GM23338 (cell line): Measurements from ENCODE around the gene EYA3. TPM values are rescaled to one million over a fixed set of nuclear protein-coding genes. Genes with fewer than 3 reads are reported as not detected.

Source experiments
- ATAC-seq: fragments of 200-7000 bp; cut with Tn5 transposase; 3 replicates; pipeline ENCODE4 v1.9.1; 2020
- DNase-seq: peaks from one replicate; pipeline ENCODE4 v3.0.0-alpha.2; 2015; ENCODE audit warnings: low spot score
- H2AFZ ChIP-seq: fragments of 200-600 bp; sonication (generic); 2 replicates; pipeline ENCODE4 v1.8.0; 2016; ENCODE audit warnings: antibody characterized with exemption, mild to moderate bottlenecking, moderate library complexity
- H3F3A ChIP-seq: fragments of 200-600 bp; sonication (generic); replicated peaks from 2 replicates; pipeline ENCODE4 v1.8.0; 2017; ENCODE audit warnings: antibody characterized with exemption, mixed run types, low read depth
- H3K27ac ChIP-seq: fragments of 200-600 bp; sonication (generic); 2 replicates; pipeline ENCODE4 v1.6.1; 2016; ENCODE audit warnings: low read depth
- H3K27me3 ChIP-seq: fragments of 200-600 bp; sonication (generic); 2 replicates; pipeline ENCODE4 v1.8.0; 2016; ENCODE audit warnings: mild to moderate bottlenecking, mixed run types, moderate library complexity; ENCODE audit not compliant: insufficient read depth
- H3K36me3 ChIP-seq: fragments of 200-600 bp; sonication (generic); 2 replicates; pipeline ENCODE4 v1.8.0; 2016; ENCODE audit warnings: mild to moderate bottlenecking; ENCODE audit not compliant: insufficient read depth
- H3K4me1 ChIP-seq: fragments of 200-600 bp; sonication (generic); 2 replicates; pipeline ENCODE4 v1.8.0; 2016; ENCODE audit warnings: mild to moderate bottlenecking, moderate library complexity; ENCODE audit not compliant: insufficient read depth
- H3K4me2 ChIP-seq: fragments of 200-600 bp; sonication (generic); 2 replicates; pipeline ENCODE4 v1.7.1; 2017; ENCODE audit warnings: mixed run types
- H3K4me3 ChIP-seq: fragments of 200-600 bp; sonication (generic); 2 replicates; pipeline ENCODE4 v1.6.1; 2016; ENCODE audit warnings: mixed run types
- H3K79me2 ChIP-seq: fragments of 200-600 bp; sonication (generic); replicated peaks from 2 replicates; pipeline ENCODE4 v1.8.0; 2017; ENCODE audit warnings: mild to moderate bottlenecking; ENCODE audit not compliant: insufficient read depth
- H3K9me2 ChIP-seq: fragments of 200-600 bp; sonication (generic); 2 replicates; pipeline ENCODE4 v1.8.0; 2017; ENCODE audit not compliant: insufficient read depth
- H4K20me1 ChIP-seq: fragments of 200-600 bp; sonication (generic); replicated peaks from 2 replicates; pipeline ENCODE4 v1.8.0; 2017; ENCODE audit warnings: mild to moderate bottlenecking; ENCODE audit not compliant: insufficient read depth
- H3K27ac Mint-ChIP-seq: 2 replicates; pipeline ENCODE4 v1.8.0; 2020; ENCODE audit warnings: inconsistent platforms, mild to moderate bottlenecking, moderate library complexity, mixed read lengths
- H3K27me3 Mint-ChIP-seq: 3 replicates; pipeline ENCODE4 v1.8.0; 2022; ENCODE audit warnings: low read depth, mild to moderate bottlenecking, moderate library complexity, mixed read lengths, inconsistent platforms; ENCODE audit not compliant: insufficient read depth, poor library complexity
- H3K36me3 Mint-ChIP-seq: 3 replicates; pipeline ENCODE4 v1.8.0; 2021; ENCODE audit warnings: low read depth, mild to moderate bottlenecking, inconsistent platforms, moderate library complexity, mixed read lengths
- H3K4me1 Mint-ChIP-seq: 3 replicates; pipeline ENCODE4 v1.8.0; 2020; ENCODE audit warnings: mild to moderate bottlenecking, inconsistent platforms, mixed read lengths
- H3K4me3 Mint-ChIP-seq: 3 replicates; pipeline ENCODE4 v1.8.0; 2021; ENCODE audit warnings: moderate library complexity, mild to moderate bottlenecking, inconsistent platforms, mixed read lengths
- H3K9me3 Mint-ChIP-seq: 3 replicates; pipeline ENCODE4 v1.8.0; 2020; ENCODE audit warnings: moderate library complexity, mild to moderate bottlenecking, inconsistent platforms, mixed read lengths
- CREB1 ChIP-seq: fragments of 250-450 bp; sonication (Bioruptor Pico); IDR thresholded peaks from 2 replicates; pipeline ENCODE4 v1.5.0; 2020; ENCODE audit warnings: low read depth, mild to moderate bottlenecking, moderate library complexity
- CTCF ChIP-seq, 2 experiments: fragments of 200-600 bp in 1 of 2; sonication (generic) in 1 of 2; conservative IDR thresholded peaks; 2 replicates each; pipeline versions ENCODE4 v1.5.1 to v1.6.1; 2016 to 2017; ENCODE audit warnings: antibody characterized with exemption in 2 of 2, low read depth in 2 of 2, mild to moderate bottlenecking in 2 of 2, moderate library complexity in 1 of 2
- EZH2 ChIP-seq: fragments of 200-600 bp; sonication (generic); IDR thresholded peaks from one replicate; pipeline ENCODE4 v1.8.0; 2017; ENCODE audit warnings: antibody characterized with exemption, mild to moderate bottlenecking, low read depth; ENCODE audit not compliant: unreplicated experiment
- EZH2phosphoT487 ChIP-seq: fragments of 200-600 bp; sonication (generic); IDR thresholded peaks from one replicate; pipeline ENCODE4 v1.8.1; 2018; ENCODE audit warnings: antibody characterized with exemption; ENCODE audit not compliant: unreplicated experiment
- JUNB ChIP-seq: IDR thresholded peaks from one replicate; pipeline ENCODE4 v1.6.1; 2016; ENCODE audit warnings: antibody characterized with exemption; ENCODE audit not compliant: unreplicated experiment
- REST ChIP-seq: IDR thresholded peaks from one replicate; pipeline ENCODE4 v1.6.1; 2018; ENCODE audit warnings: antibody characterized with exemption; ENCODE audit not compliant: unreplicated experiment
- ZNF114 ChIP-seq: fragments of 250-450 bp; sonication (Bioruptor Pico); IDR thresholded peaks from 2 replicates; pipeline ENCODE4 v1.5.0; 2020; ENCODE audit warnings: mild to moderate bottlenecking, moderate library complexity
- ZNF462 ChIP-seq: fragments of 250-450 bp; sonication (Bioruptor Pico); IDR thresholded peaks from 2 replicates; pipeline ENCODE4 v1.5.0; 2020; ENCODE audit warnings: mild to moderate bottlenecking, moderate library complexity
- polyA plus RNA-seq: library from polyadenylated mRNA; unstranded; fragments of >200 nt; fragmentation: Nextera tagmentation; extraction: Ambion mirVana; gene quantifications from 2 replicates; pipeline ENCODE4 v1.2.1, GENCODE V29; 2016
- total RNA-seq: library from RNA; depleted of rRNA; stranded (reverse); fragments of >200 nt; shearing (Covaris generic); gene quantifications from 2 replicates; pipeline ENCODE4 v1.2.3, GENCODE V29; 2014

Gene EYA3
- total and polyA plus RNA-seq, 2 experiments from 2014 or later = 12.5 to 33.6 TPM

- TF ChIP-seq REST = no peak
- TF ChIP-seq ZNF462 = no peak
- no peak for TF ChIP-seq ZNF114
Observed at GRCh38 chr1:28002600-28002999, 85.8 kb downstream of the EYA3 start (continued).

- ATAC-seq = no peak
- H3K27me3 Mint-ChIP-seq = no peaks in the 10 kb centered on the region
- no peak overlapping the region for H3K27ac Mint-ChIP-seq
- Histone ChIP-seq H3K4me2 (no peak overlapping the region), H3K36me3 (peaks cover 28% of the 10 kb centered on the region; the same call in 1 of the 2 replicates), H3K27me3 (no peaks in the 10 kb centered on the region), H3K27ac (no peak overlapping the region), H2AFZ (no peak overlapping the region), H3F3A (no peaks in the 10 kb centered on the region), H3K4me1 (no peaks in the 10 kb centered on the region), H3K4me3 (no peak overlapping the region), H3K79me2 (no peaks in the 10 kb centered on the region), H3K9me2 (no peaks in the 10 kb centered on the region), H4K20me1 (no peaks in the 10 kb centered on the region)
- DNase-seq = no peak
- no peak overlapping the region for H3K4me3 Mint-ChIP-seq
- peaks cover 42% of the 10 kb centered on the region for H3K36me3 Mint-ChIP-seq
- no peaks in the 10 kb centered on the region for H3K9me3 Mint-ChIP-seq
- no peaks in the 10 kb centered on the region for H3K4me1 Mint-ChIP-seq
- TF ChIP-seq CREB1 (CRISPR knock-in tag) (no peak), EZH2phosphoT487 (no peak), CTCF (conservative IDR thresholded peaks at IDR 0.05; ENCODE audit: low read depth in 2 of 2) (no peak), JUNB (no peak), EZH2 (no peak), ZNF114 (no peak)
Observed at GRCh38 chr1:27999055-27999454, 89.4 kb downstream of the EYA3 start.
